GM12878 (cell line): ENCODE data around the gene URAD. TPM values are rescaled to one million over a fixed set of nuclear protein-coding genes. Genes with fewer than 3 reads are reported as not detected.
A peak's percentile ranks its signal among the peaks of the same experiment; 100 is the strongest.

Experiments used
- CHD4 ChIP-seq: fragments of 200-600 bp; sonication (generic); IDR thresholded peaks from 2 replicates; pipeline ENCODE4 v1.6.1; 2016; ENCODE audit warnings: mild to moderate bottlenecking
- E2F4 ChIP-seq: IDR thresholded peaks from 2 replicates; pipeline ENCODE4 v1.6.1; 2012; ENCODE audit warnings: low read depth, low read length, improper control_type of control experiment
- ELK1 ChIP-seq: IDR thresholded peaks from 2 replicates; pipeline ENCODE4 v1.6.1; 2012; ENCODE audit warnings: low read depth, low read length, improper control_type of control experiment
- GATAD2B ChIP-seq: fragments of 450-650 bp; conservative IDR thresholded peaks from 2 replicates; pipeline ENCODE4 v1.6.1; 2017; ENCODE audit warnings: low read depth, mild to moderate bottlenecking, moderate library complexity
- IKZF1 ChIP-seq: fragments of 450-650 bp; conservative IDR thresholded peaks from 2 replicates; pipeline ENCODE4 v1.6.1; 2017; ENCODE audit warnings: antibody characterized with exemption, mild to moderate bottlenecking
- IRF3 ChIP-seq: fragments of 450-650 bp; IDR thresholded peaks from 2 replicates; pipeline ENCODE4 v1.6.1; 2014; ENCODE audit warnings: mild to moderate bottlenecking
- MEF2B ChIP-seq: fragments of 450-650 bp; IDR thresholded peaks from 2 replicates; pipeline ENCODE4 v1.6.1; 2018; ENCODE audit warnings: mild to moderate bottlenecking, moderate library complexity; ENCODE audit not compliant: partially characterized antibody, poor library complexity, severe bottlenecking
- NFYA ChIP-seq: IDR thresholded peaks from 2 replicates; pipeline ENCODE4 v1.6.1; 2011; ENCODE audit warnings: low read depth, mild to moderate bottlenecking, low read length, improper control_type of control experiment, borderline replicate concordance
- NR2C2 ChIP-seq: IDR thresholded peaks from 2 replicates; pipeline ENCODE4 v1.6.1; 2011; ENCODE audit warnings: borderline replicate concordance, low read depth; ENCODE audit not compliant: control insufficient read depth, insufficient read length
- PAX5 ChIP-seq: IDR thresholded peaks from 2 replicates; pipeline ENCODE4 v1.6.1; 2011; ENCODE audit warnings: low read depth, low read length, borderline replicate concordance
- RELA ChIP-seq: fragments of 450-650 bp; IDR thresholded peaks from 2 replicates; pipeline ENCODE4 v1.8.0; 2014; ENCODE audit warnings: borderline replicate concordance; ENCODE audit not compliant: partially characterized antibody
- SMAD5 ChIP-seq: IDR thresholded peaks from 2 replicates; pipeline ENCODE4 v1.6.1; 2016; ENCODE audit warnings: antibody characterized with exemption, low read depth
- SUZ12 ChIP-seq: fragments of 200-600 bp; sonication (generic); IDR thresholded peaks from one replicate; pipeline ENCODE4 v1.6.1; 2018; ENCODE audit warnings: antibody characterized with exemption, mild to moderate bottlenecking; ENCODE audit not compliant: unreplicated experiment
- USF2 ChIP-seq: IDR thresholded peaks from 2 replicates; pipeline ENCODE4 v1.6.1; 2011; ENCODE audit warnings: low read depth, low read length, improper control_type of control experiment, borderline replicate concordance
- ZBTB4 ChIP-seq: fragments of 450-650 bp; formaldehyde crosslinking; IDR thresholded peaks from 2 replicates; pipeline ENCODE4 v1.4.0; 2022; ENCODE audit warnings: mild to moderate bottlenecking, moderate library complexity
- ZNF384 ChIP-seq: IDR thresholded peaks from 2 replicates; pipeline ENCODE4 v1.6.1; 2012; ENCODE audit warnings: low read depth, mild to moderate bottlenecking, low read length, improper control_type of control experiment, borderline replicate concordance
- ZNF687 ChIP-seq: fragments of 450-650 bp; IDR thresholded peaks from 2 replicates; pipeline ENCODE4 v1.6.1; 2017; ENCODE audit warnings: mild to moderate bottlenecking, moderate library complexity
- polyA plus RNA-seq, 11 experiments: library from polyadenylated mRNA; depleted of rRNA in 4 of 11; unstranded in 6 of 11; stranded (reverse) in 5 of 11; fragments of >200 nt; fragmentation: Nextera tagmentation in 4 of 11; fragmentation: Illumina TruSeq in 1 of 11; extraction: Ambion mirVana in 4 of 11; extraction: Trizol in 1 of 11; gene quantifications; 1 replicate in 1 of 11; 2 replicates in 10 of 11; pipeline versions ENCODE4 v1.2.1 to v1.2.3, GENCODE V29; 2011 to 2016; ENCODE audit warnings: inconsistent platforms in 2 of 11, missing spikeins in 2 of 11, low read depth in 1 of 11
- total RNA-seq, 4 experiments: library from RNA; depleted of rRNA in 3 of 4; stranded (reverse); fragments of >200 nt in 3 of 4; fragmentation: Illumina TruSeq in 1 of 4; extraction: Trizol in 1 of 4; gene quantifications; 2 replicates each; pipeline versions ENCODE4 v1.2.1 to v1.2.3, GENCODE V29; 2013 to 2021

The URAD gene
- total and polyA plus RNA-seq, 10 of the 15 experiments (the other 5 are each of a cell fraction or from before 2014, with no cell fraction given) = not detected

GRCh38 chr13:28012896-28013295, 24.4 kb upstream of the URAD start (continued):
- TF ChIP-seq E2F4 (no peak), IRF3 (no peak), RELA (peak; percentile 12), ELK1 (no peak), USF2 (no peak), NFYA (no peak), SMAD5 (no peak), MEF2B (no peak), PAX5 (no peak), ZNF384 (peak; percentile 64), IKZF1 (peak; percentile 50), ZBTB4 (no peak), GATAD2B (no peak), CHD4 (no peak), ZNF687 (no peak), SUZ12 (no peak), NR2C2 (no peak)
